ENCODE measurements around the gene C4B. TPM values are rescaled to one million over a fixed set of nuclear protein-coding genes. Genes with fewer than 3 reads are reported as not detected.

C4B gene
- total RNA-seq, 1 experiment from 2014 or later, result 7.7 TPM

DNA sequence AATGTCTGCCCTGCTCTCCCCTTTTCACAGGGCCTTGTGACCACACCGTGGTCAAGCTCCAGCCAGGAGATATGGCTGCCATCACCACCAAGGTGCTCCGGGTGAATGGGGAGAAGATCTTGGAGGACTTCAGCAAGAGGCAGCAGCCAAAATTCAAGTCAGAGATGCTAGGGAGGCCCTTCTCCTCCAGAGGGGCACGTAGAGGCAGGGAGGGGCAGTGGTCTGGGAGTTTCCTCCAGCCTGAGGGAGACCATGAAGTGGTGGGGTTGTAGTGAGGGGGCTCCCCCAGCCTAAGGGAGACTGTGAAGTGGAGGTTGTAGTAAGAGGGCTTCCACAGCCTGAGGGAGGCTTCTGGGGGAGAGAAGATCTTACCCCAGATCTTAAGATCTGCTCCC lies 46.7 kb upstream of the C4B start:
- H3K9me3 Mint-ChIP-seq (ENCODE audit: unreplicated experiment), result no peaks in the 10 kb centered on the region
- BruUV-seq (replicated peaks), result no TSS peak
- CTCF ChIA-PET, result interaction anchor here (3.9 kb wide), 1 partner anchor 16 kb away, joined by 14 read pairs; no protein-coding TSS in a partner anchor
- H3K4me1 Mint-ChIP-seq (ENCODE audit: insufficient read depth, unreplicated experiment), result peaks cover 15% of the 10 kb centered on the region
- no peak overlapping the region for H3K27ac Mint-ChIP-seq (ENCODE audit: low read depth, unreplicated experiment)
- POLR2A ChIA-PET, result no interaction called here
- intact Hi-C loops (cut with micrococcal nuclease), result no loop called here
- peaks cover 83% of the 10 kb centered on the region for H3K36me3 Mint-ChIP-seq (ENCODE audit: insufficient read depth, unreplicated experiment)
- H3K4me3 Mint-ChIP-seq (ENCODE audit: unreplicated experiment), result no peak overlapping the region
- DNase-seq (ENCODE audit: unreplicated experiment), result no peak
- no peaks in the 10 kb centered on the region for H3K27me3 Mint-ChIP-seq (ENCODE audit: insufficient read depth, unreplicated experiment)
- TF ChIP-seq, protein P1, sequence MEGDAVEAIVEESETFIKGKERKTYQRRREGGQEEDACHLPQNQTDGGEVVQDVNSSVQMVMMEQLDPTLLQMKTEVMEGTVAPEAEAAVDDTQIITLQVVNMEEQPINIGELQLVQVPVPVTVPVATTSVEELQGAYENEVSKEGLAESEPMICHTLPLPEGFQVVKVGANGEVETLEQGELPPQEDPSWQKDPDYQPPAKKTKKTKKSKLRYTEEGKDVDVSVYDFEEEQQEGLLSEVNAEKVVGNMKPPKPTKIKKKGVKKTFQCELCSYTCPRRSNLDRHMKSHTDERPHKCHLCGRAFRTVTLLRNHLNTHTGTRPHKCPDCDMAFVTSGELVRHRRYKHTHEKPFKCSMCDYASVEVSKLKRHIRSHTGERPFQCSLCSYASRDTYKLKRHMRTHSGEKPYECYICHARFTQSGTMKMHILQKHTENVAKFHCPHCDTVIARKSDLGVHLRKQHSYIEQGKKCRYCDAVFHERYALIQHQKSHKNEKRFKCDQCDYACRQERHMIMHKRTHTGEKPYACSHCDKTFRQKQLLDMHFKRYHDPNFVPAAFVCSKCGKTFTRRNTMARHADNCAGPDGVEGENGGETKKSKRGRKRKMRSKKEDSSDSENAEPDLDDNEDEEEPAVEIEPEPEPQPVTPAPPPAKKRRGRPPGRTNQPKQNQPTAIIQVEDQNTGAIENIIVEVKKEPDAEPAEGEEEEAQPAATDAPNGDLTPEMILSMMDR (IDR thresholded peaks at IDR 0.05; ENCODE audit: unreplicated experiment), result no peak

- TF ChIP-seq, protein P1 (IDR thresholded peaks at IDR 0.05; ENCODE audit: unreplicated experiment), result no peak
- intact Hi-C loops (cut with micrococcal nuclease), result no loop called here
- POLR2A ChIA-PET, result interaction anchor here (6.9 kb wide), 1 partner anchor 9 kb away, joined by 109 read pairs; the partner anchor contains the start of genes NELFE and SKIC2
- no peaks in the 10 kb centered on the region for H3K9me3 Mint-ChIP-seq (ENCODE audit: unreplicated experiment)
- peaks cover 83% of the 10 kb centered on the region for H3K36me3 Mint-ChIP-seq (ENCODE audit: insufficient read depth, unreplicated experiment)
- H3K4me1 Mint-ChIP-seq (ENCODE audit: insufficient read depth, unreplicated experiment), result peaks cover 19% of the 10 kb centered on the region
- DNase-seq (ENCODE audit: unreplicated experiment), result no peak
- no TSS peak for BruUV-seq (replicated peaks)
- H3K27ac Mint-ChIP-seq (ENCODE audit: low read depth, unreplicated experiment), result no peak overlapping the region
- no peak overlapping the region for H3K4me3 Mint-ChIP-seq (ENCODE audit: unreplicated experiment)
- CTCF ChIA-PET, result interaction anchor here (3.9 kb wide), 1 partner anchor 16 kb away, joined by 14 read pairs; no protein-coding TSS in a partner anchor
- H3K27me3 Mint-ChIP-seq (ENCODE audit: insufficient read depth, unreplicated experiment), result no peaks in the 10 kb centered on the region
Observed at GRCh38 chr6:31968326-31968725, 46.3 kb upstream of the C4B start.

DNA sequence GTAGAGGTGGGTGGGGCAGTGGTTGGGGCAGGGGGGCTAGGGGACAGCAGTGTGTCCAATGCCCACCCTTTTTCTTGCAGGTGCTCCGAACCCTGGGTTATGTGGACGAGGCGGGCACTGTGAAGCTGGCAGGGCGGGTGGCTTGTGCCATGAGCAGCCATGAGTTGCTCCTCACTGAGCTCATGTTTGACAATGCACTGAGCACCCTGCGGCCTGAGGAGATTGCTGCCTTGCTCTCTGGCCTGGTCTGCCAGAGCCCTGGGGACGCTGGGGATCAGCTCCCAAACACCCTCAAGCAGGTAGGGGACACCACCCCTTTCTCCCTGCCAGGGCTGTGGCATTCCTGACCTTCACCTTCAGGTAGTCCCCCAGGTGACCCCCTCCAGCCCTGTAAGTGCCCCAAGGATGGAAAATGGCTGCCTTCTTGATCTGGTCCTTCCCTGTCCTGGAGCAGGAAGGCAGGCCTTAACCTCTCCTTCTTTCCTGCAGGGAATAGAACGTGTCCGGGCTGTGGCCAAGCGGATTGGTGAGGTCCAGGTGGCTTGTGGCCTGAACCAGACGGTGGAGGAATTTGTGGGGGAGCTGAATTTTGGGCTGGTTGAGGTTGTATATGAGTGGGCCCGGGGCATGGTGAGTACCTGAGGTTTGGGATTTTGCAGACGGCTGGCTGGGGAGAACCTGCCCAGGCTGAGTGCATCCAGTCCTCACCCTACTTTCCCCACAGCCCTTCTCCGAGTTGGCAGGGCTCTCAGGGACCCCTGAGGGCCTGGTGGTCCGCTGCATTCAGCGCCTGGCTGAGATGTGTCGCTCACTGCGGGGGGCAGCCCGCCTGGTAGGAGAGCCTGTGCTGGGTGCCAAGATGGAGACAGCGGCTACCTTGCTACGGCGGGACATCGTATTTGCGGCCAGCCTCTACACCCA lies 45.5 kb upstream of the C4B start:
- no peak for DNase-seq (ENCODE audit: unreplicated experiment)
- ChIA-PET CTCF (interaction anchor here (0.6 to 3.9 kb wide), 2 partner anchors 17 to 315 kb away, joined by 4 to 14 read pairs; no protein-coding TSS in a partner anchor), POLR2A (interaction anchor here (6.9 kb wide), 1 partner anchor 10 kb away, joined by 109 read pairs; the partner anchor contains the start of genes NELFE and SKIC2)
- intact Hi-C loops (cut with micrococcal nuclease), result no loop called here
- H3K4me3 Mint-ChIP-seq (ENCODE audit: unreplicated experiment), result peak overlapping the region; percentile 80
- H3K36me3 Mint-ChIP-seq (ENCODE audit: insufficient read depth, unreplicated experiment), result peaks cover 87% of the 10 kb centered on the region
- TF ChIP-seq, protein P1 (IDR thresholded peaks at IDR 0.05; ENCODE audit: unreplicated experiment), result no peak
- H3K4me1 Mint-ChIP-seq (ENCODE audit: insufficient read depth, unreplicated experiment), result peaks cover 21% of the 10 kb centered on the region
- H3K27me3 Mint-ChIP-seq (ENCODE audit: insufficient read depth, unreplicated experiment), result no peaks in the 10 kb centered on the region
- no peak overlapping the region for H3K27ac Mint-ChIP-seq (ENCODE audit: low read depth, unreplicated experiment)
- no TSS peak for BruUV-seq (replicated peaks)
- no peaks in the 10 kb centered on the region for H3K9me3 Mint-ChIP-seq (ENCODE audit: unreplicated experiment)
